Measurements from ENCODE around the gene TRIM10.
A peak's percentile ranks its signal among the peaks of the same experiment; 100 is the strongest.

The TRIM10 gene

GRCh38 chr6:30135147-30135546 lies 25.9 kb downstream of the TRIM10 start:
- TF ChIP-seq CTCF (IDR thresholded peaks at IDR 0.05; ENCODE audit: borderline replicate concordance, insufficient read depth, low read depth, low read length), result no peak
- H3K4me3 ChIP-seq (ENCODE audit: low read depth, low read length), result no peak overlapping the region

GRCh38 chr6:30131947-30132497 lies 29.0 kb downstream of the TRIM10 start:
- no peak for TF ChIP-seq CTCF (IDR thresholded peaks at IDR 0.05; ENCODE audit: borderline replicate concordance, insufficient read depth, low read depth, low read length)
- H3K4me3 ChIP-seq (ENCODE audit: low read depth, low read length), result no peak overlapping the region

GRCh38 chr6:30130887-30131862 lies 29.8 kb downstream of the TRIM10 start:
- peak; percentile 94 for TF ChIP-seq CTCF (IDR thresholded peaks at IDR 0.05; ENCODE audit: borderline replicate concordance, insufficient read depth, low read depth, low read length)
- no peak overlapping the region for H3K4me3 ChIP-seq (ENCODE audit: low read depth, low read length)

GRCh38 chr6:30130179-30130679 lies 30.8 kb downstream of the TRIM10 start:
- TF ChIP-seq CTCF (IDR thresholded peaks at IDR 0.05; ENCODE audit: borderline replicate concordance, insufficient read depth, low read depth, low read length), result no peak
- H3K4me3 ChIP-seq (ENCODE audit: low read depth, low read length), result no peak overlapping the region

GRCh38 chr6:30129265-30130178 lies 31.5 kb downstream of the TRIM10 start:
- TF ChIP-seq CTCF (IDR thresholded peaks at IDR 0.05; ENCODE audit: borderline replicate concordance, insufficient read depth, low read depth, low read length), result no peak

GRCh38 chr6:30127238-30128093 lies 33.5 kb downstream of the TRIM10 start:
- TF ChIP-seq CTCF (IDR thresholded peaks at IDR 0.05; ENCODE audit: borderline replicate concordance, insufficient read depth, low read depth, low read length), result no peak
- H3K4me3 ChIP-seq (ENCODE audit: low read depth, low read length), result no peak overlapping the region

More at GRCh38 chr6:30129265-30130178, 31.5 kb downstream of the TRIM10 start:
- H3K4me3 ChIP-seq (ENCODE audit: low read depth, low read length), result no peak overlapping the region
